Measurements from ENCODE around the gene GIPR. TPM values are rescaled to one million over a fixed set of nuclear protein-coding genes. Genes with fewer than 3 reads are reported as not detected.

GIPR gene
- total and polyA plus RNA-seq, 2 of the 13 experiments (the other 11 are each of a cell fraction or from before 2014, with no cell fraction given): 0.15 to 1.2 TPM

DNA sequence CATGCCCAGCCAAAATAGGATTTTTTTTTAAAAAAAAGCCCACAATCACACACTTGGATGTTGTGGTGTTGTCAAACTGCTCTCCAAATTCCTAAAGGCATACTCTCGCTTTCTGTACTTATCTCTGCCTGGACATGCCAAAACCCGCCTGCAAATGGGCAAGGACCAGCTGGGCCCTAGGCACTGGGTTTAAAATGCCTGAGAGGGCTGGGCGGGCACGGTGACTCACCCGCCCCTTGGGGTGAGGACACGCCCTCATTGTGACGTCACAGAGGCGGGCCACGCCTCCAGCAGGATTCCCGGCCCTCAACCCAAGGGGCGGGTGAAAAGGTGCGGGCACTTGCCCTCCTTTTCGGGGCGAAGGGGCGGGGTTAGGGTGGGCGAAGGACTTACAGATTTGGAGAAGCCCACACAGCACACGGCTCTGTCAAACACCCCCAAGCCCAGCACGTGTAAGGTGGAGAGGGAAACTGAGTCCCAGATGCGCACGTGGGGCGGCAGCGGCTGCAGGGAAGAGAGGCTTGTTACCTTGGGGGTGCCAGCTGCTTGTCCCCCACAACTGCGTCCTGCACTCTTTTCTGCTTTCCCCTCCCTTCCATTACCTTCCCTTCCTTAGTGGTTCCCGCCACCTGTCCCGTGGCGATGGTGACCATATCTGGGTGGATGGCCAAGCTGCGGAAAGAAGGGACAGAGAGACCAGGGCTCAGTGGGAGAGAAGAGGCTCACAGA lies 35.4 kb upstream of the GIPR start (continued):
- TF ChIP-seq SP1 (IDR thresholded peaks at IDR 0.05): no peak
- TF ChIP-seq SP1 (CRISPR knock-in tag; IDR thresholded peaks at IDR 0.05): peak; percentile 66; the same call in 1 of the 2 replicates
- TF ChIP-seq ZNF264 (CRISPR knock-in tag; IDR thresholded peaks at IDR 0.05): no peak
- TF ChIP-seq, protein P1, sequence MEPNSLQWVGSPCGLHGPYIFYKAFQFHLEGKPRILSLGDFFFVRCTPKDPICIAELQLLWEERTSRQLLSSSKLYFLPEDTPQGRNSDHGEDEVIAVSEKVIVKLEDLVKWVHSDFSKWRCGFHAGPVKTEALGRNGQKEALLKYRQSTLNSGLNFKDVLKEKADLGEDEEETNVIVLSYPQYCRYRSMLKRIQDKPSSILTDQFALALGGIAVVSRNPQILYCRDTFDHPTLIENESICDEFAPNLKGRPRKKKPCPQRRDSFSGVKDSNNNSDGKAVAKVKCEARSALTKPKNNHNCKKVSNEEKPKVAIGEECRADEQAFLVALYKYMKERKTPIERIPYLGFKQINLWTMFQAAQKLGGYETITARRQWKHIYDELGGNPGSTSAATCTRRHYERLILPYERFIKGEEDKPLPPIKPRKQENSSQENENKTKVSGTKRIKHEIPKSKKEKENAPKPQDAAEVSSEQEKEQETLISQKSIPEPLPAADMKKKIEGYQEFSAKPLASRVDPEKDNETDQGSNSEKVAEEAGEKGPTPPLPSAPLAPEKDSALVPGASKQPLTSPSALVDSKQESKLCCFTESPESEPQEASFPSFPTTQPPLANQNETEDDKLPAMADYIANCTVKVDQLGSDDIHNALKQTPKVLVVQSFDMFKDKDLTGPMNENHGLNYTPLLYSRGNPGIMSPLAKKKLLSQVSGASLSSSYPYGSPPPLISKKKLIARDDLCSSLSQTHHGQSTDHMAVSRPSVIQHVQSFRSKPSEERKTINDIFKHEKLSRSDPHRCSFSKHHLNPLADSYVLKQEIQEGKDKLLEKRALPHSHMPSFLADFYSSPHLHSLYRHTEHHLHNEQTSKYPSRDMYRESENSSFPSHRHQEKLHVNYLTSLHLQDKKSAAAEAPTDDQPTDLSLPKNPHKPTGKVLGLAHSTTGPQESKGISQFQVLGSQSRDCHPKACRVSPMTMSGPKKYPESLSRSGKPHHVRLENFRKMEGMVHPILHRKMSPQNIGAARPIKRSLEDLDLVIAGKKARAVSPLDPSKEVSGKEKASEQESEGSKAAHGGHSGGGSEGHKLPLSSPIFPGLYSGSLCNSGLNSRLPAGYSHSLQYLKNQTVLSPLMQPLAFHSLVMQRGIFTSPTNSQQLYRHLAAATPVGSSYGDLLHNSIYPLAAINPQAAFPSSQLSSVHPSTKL (CRISPR knock-in tag; IDR thresholded peaks at IDR 0.05): no peak
- TF ChIP-seq, protein P2, sequence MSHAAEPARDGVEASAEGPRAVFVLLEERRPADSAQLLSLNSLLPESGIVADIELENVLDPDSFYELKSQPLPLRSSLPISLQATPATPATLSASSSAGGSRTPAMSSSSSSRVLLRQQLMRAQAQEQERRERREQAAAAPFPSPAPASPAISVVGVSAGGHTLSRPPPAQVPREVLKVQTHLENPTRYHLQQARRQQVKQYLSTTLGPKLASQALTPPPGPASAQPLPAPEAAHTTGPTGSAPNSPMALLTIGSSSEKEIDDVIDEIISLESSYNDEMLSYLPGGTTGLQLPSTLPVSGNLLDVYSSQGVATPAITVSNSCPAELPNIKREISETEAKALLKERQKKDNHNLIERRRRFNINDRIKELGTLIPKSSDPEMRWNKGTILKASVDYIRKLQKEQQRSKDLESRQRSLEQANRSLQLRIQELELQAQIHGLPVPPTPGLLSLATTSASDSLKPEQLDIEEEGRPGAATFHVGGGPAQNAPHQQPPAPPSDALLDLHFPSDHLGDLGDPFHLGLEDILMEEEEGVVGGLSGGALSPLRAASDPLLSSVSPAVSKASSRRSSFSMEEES (CRISPR knock-in tag; IDR thresholded peaks at IDR 0.05): no peak
- TF ChIP-seq POLR2AphosphoS5 (IDR thresholded peaks at IDR 0.05; ENCODE audit: low read depth, low read length): no peak
- TF ChIP-seq, protein P3, sequence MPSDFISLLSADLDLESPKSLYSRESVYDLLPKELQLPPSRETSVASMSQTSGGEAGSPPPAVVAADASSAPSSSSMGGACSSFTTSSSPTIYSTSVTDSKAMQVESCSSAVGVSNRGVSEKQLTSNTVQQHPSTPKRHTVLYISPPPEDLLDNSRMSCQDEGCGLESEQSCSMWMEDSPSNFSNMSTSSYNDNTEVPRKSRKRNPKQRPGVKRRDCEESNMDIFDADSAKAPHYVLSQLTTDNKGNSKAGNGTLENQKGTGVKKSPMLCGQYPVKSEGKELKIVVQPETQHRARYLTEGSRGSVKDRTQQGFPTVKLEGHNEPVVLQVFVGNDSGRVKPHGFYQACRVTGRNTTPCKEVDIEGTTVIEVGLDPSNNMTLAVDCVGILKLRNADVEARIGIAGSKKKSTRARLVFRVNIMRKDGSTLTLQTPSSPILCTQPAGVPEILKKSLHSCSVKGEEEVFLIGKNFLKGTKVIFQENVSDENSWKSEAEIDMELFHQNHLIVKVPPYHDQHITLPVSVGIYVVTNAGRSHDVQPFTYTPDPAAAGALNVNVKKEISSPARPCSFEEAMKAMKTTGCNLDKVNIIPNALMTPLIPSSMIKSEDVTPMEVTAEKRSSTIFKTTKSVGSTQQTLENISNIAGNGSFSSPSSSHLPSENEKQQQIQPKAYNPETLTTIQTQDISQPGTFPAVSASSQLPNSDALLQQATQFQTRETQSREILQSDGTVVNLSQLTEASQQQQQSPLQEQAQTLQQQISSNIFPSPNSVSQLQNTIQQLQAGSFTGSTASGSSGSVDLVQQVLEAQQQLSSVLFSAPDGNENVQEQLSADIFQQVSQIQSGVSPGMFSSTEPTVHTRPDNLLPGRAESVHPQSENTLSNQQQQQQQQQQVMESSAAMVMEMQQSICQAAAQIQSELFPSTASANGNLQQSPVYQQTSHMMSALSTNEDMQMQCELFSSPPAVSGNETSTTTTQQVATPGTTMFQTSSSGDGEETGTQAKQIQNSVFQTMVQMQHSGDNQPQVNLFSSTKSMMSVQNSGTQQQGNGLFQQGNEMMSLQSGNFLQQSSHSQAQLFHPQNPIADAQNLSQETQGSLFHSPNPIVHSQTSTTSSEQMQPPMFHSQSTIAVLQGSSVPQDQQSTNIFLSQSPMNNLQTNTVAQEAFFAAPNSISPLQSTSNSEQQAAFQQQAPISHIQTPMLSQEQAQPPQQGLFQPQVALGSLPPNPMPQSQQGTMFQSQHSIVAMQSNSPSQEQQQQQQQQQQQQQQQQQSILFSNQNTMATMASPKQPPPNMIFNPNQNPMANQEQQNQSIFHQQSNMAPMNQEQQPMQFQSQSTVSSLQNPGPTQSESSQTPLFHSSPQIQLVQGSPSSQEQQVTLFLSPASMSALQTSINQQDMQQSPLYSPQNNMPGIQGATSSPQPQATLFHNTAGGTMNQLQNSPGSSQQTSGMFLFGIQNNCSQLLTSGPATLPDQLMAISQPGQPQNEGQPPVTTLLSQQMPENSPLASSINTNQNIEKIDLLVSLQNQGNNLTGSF (CRISPR knock-in tag; IDR thresholded peaks at IDR 0.05): no peak
- TF ChIP-seq ZFP36 (IDR thresholded peaks at IDR 0.05; ENCODE audit: borderline replicate concordance, low read depth, low read length, partially characterized antibody): no peak
- peak; percentile 74 for TF ChIP-seq FOSL2 (CRISPR knock-in tag; IDR thresholded peaks at IDR 0.05)
- no peak for TF ChIP-seq ZFP82 (CRISPR knock-in tag; IDR thresholded peaks at IDR 0.05; ENCODE audit: borderline replicate concordance)
- no peak for TF ChIP-seq PRDM10 (CRISPR knock-in tag; IDR thresholded peaks at IDR 0.05; ENCODE audit: low read depth)
- TF ChIP-seq ATF7 (IDR thresholded peaks at IDR 0.05): peak; percentile 51; the same call in 1 of the 2 replicates
- no peak for TF ChIP-seq ATF7 (CRISPR knock-in tag; IDR thresholded peaks at IDR 0.05)
